NCI-H524 (cell line): Measurements from ENCODE around the gene CCNYL1.
"Not testable (repeated sequence)": the region's sequence is repeated elsewhere in the genome, so short reads cannot be mapped to it uniquely, and the experiment has no call there.

Experiments used
- DNase-seq, 2 experiments: peaks; one replicate each; lab custom pipeline; 2025; lab: John Stamatoyannopoulos, UW

Gene CCNYL1

DNA sequence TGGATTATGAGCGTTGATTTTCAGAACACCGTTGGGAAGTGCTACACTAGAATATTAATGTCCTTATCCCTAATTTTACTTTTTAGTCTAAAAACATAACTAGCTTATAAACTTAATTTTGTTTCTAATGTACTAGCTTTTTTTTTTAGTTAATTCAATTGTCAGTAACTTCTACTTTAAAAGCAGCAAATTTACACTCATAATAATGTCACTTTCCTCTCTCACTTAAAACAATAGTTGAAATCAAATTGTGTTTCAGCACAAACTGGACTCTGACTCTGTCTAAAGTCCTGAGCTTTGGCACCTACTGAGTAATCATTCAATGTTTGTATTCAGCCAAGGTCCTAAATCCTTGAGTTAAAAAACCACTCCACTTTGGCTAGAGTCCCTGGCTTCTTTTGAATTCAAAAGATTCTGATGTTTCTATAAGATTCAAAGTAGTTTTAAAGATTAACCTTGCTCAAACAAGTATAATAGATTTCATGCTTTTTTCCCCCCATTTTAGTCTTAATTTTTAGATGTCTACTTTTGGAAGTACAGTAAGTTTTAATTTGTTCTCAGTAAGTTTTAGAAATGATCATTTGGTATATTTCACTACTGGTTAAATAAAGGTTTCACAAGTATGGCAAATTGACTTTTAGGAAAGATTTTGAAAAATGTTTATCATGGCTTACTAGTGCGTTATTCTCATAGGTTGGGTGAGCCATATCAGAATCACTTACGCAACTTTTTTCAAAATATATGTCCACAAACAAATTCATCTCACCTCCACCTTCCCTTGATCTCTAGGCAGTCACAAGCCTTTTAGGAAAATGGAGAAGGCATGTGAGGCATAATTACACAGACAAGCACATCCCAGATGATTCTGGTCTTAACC, 23.4 kb downstream of the CCNYL1 start:
- DNase-seq: no peak

DNA sequence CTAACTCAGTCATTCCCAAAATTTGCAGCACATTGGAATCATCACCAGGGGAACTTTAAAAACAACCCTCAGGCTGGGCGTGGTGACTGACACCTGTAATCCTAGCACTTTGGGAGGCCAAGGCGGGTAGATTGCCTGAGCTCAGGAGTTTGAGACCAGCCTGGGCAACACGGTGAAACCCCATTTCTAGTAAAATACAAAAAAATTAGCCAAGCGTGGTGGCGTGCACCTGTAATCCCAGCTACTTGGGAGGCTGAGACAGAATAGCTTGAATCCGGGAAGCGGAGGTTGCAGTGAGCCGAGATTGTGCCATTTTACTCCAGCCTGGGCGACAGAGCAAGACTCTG, 24.0 kb downstream of the CCNYL1 start:
- not testable (repeated sequence) for DNase-seq

DNA sequence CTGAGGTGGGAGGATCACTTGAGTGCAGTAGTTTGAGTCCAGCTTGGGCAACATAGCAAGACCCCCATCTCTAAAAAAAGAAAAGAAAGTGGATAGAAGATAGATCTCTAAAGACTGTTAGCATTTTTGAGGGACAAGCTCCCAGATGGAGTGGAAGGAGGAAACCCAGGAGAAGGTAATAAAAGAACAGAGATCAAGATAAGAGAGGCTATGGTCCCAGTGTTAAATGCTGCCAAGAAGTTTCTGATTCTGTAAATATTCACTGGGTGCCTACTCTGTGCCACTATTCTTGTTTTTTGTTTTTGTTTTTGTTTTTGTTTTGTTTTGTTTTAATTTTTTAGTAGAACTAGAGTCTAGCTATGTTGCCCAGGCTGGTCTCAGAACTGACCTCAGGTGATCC, 32.1 kb downstream of the CCNYL1 start:
- DNase-seq: no peak

GRCh38 chr2:207744050-207744449, 32.6 kb downstream of the CCNYL1 start:
- no peak for DNase-seq

DNA sequence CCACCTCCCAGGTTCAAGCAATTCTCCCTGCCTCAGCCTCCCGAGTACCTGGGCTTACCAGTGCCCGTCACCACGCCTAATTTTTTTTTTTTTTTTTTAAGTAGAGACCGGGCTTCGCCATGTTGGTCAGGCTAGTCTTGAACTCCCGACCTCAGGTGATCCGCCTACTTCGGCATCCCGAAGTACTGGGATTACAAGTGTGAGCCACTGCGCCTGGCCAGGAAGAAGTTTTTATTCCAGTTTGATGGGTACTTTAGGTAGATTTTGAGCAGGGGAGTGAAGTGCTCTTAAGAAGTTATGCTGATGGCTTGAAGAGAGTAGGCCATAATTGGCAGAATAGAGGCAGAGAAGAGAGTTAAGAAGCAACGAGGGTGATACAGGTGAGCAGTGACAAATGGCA, 33.0 kb downstream of the CCNYL1 start:
- DNase-seq: no peak

GRCh38 chr2:207746131-207746530, 34.7 kb downstream of the CCNYL1 start:
- DNase-seq: peak; percentile 20 to 69

- DNase-seq: no peak
Measured at GRCh38 chr2:207747653-207748560, 36.5 kb downstream of the CCNYL1 start.

DNA sequence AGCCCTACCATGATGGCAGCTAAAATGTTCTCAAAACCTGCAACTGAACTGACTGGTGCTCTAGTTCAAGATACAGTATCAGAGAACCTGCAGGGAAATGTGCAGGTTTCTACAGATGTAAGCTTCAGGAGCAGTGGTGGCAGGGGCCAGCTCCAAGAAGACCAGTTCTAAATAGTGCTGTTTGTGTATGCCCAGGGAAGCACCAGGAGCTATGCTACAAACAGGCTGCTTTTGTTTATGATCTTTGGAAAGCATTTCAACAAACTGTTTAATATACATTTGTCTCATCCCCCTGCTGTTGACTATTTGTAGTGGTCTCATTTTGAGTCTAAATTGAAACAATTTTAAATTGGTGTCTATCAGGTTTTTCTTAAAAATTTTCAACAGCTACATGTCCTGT, 37.6 kb downstream of the CCNYL1 start:
- no peak for DNase-seq

- no peak for DNase-seq
Measured at GRCh38 chr2:207749873-207750272, 38.4 kb downstream of the CCNYL1 start.

DNA sequence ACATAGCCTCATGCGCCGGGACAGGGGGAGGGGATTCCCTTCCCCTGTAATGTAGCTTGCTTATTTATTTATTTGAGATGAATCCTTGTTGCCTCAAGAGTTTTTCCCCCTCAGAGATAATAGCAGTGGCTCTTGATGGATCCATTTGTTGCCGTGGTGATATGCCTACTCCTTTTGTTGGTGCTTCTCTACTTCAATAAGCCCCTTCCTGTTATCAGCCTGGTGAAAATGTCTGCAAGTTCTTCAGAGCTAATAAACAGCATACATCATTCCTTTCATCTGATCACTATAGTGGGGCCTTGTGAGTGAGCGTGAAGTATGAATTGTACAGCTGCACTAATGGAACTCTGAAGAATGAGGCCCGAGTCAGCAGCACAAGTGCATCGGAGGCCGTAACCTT, 38.9 kb downstream of the CCNYL1 start:
- no peak for DNase-seq

DNA sequence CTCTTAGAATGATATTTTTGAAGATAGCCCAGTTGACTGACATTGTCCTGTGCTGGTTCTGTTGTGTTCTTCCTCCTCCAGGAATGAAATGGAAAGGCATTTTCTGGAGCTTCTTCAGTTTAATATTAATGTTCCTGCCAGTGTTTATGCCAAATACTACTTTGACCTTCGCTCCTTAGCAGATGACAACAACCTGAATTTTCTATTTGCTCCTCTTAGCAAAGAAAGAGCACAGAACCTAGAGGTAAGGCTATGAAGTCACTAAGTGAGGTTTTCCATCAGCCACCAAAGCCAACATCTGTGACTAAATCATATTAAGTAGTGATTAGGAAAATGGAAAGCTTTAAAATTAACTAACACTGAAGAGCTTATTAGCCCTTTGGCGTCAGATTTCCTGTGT, 39.4 kb downstream of the CCNYL1 start:
- DNase-seq: peak in 1 of 2 experiments; percentile 54

DNA sequence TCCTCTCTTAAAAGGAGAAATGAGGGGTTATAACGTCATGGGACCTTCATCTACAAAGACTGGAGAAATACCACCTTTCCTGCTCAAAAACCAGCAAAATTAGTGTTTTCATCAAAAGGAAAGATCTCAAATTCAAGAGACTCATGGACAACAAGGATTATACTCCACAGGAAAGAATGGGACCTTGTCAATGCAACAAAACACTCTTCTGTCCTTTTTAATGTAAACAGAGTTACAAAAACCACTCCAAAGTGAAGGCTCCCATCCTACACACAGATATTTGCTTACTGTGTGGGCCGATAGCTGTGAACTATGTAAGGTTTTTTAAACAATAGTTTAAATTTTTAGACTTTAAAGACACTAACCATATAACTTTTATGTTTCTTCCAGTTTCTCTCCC, 42.2 kb downstream of the CCNYL1 start:
- not testable (repeated sequence) for DNase-seq

GRCh38 chr2:207754498-207755383, 43.3 kb downstream of the CCNYL1 start:
- DNase-seq: no peak

- DNase-seq: no peak
Measured at GRCh38 chr2:207758025-207758424, 46.6 kb downstream of the CCNYL1 start.

DNA sequence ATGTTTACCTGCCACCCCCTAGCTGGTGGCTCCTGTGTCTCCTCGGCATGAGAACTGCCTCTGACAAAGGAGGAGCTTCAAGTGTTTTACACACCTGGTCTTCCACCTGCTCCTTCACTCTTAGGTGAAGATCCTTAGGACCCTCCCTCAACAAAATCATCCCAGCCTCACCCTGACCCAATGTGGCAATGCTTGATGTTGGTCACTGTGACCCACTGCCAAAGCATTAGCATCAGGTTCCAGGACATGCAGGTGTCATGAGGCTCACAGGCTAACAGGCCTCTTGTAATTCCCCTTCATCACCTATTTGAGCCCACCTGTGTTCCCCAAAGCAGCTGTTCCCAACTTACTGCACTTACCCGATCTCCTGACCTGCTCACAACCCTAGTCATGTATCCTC, 48.5 kb downstream of the CCNYL1 start:
- DNase-seq: no peak

DNA sequence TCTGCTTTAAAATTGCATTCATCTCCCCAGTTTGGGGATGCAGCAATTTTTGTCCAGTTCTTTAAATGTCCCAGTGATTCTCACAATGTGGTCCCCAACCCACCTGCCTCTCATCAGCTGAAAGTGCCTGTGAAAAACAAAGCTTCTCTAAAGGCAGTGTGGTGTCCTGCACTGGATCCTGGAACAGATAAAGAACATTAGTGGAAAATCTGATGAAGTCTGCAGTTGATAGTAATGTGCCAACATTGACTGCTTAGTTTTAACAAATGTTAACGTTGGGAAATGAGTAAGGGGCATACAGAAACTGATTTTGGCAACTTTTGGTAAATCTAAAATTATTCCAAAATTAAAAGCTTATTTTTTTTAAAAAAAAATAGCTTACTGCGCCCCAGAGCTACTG, 49.0 kb downstream of the CCNYL1 start:
- no peak for DNase-seq

- DNase-seq: not testable (repeated sequence)
Measured at GRCh38 chr2:207761426-207761825, 50.0 kb downstream of the CCNYL1 start.

- DNase-seq: no peak
Measured at GRCh38 chr2:207762146-207762545, 50.7 kb downstream of the CCNYL1 start.

DNA sequence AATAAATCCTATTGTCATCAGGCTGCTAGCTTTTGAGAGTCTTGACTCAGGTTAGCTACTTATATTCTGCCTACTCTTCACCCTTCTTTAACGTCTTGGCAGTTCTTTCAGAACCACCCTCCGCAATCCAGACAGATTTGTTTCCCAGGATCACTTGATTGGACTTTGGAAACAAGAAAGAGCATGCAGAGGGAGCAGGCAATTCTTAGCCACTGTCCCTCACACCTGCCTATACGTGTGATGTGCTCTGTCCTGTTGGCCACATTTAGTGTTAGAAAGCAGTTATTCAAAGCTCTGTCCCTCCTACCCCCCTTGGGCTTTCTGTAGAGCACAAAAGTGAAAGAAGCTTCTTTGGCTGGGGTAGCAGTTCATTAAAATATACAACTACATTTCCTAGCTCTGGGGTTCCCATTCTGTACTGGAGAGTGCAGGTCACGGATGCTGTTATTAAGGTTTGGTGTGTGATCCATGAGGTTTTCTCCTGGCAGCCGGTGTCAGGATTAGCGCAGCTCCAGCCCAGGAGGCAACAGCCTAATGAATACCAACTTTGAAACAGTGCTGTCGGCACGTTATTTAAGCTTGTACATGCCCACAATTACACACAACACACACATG, 52.0 kb downstream of the CCNYL1 start:
- peak in 1 of 2 experiments; percentile 5 for DNase-seq

DNA sequence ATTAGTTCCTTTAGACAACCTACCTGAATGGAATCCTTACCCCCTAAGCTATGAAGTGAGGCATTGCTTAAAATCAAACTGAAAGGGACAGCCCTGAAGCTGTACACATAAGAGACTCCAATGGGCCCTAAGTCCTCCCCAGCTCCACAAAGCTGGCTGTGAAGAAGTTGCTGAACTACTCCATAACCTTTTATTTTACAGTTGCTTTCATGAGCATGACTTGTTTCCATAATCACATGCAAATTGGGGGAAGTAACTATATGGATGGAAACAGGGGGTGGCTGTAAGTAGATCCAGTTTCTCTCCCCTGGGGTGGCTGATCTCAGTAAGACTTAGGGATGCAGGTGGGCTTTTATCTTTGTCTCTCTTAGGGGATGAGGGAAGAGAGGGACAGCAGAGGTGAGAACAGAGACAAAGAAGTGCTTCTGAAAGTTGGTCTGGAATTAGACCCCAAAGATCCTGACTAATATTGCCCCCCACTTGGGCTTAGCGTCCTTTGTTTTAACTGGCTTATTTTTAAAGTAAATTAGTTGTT, 52.7 kb downstream of the CCNYL1 start:
- no peak for DNase-seq

GRCh38 chr2:207765547-207765946, 54.1 kb downstream of the CCNYL1 start:
- DNase-seq: no peak
